Measurements from ENCODE around the gene ZSCAN10.
"Not testable (repeated sequence)": the region's sequence is repeated elsewhere in the genome, so short reads cannot be mapped to it uniquely, and the experiment has no call there.

The ZSCAN10 gene

DNA sequence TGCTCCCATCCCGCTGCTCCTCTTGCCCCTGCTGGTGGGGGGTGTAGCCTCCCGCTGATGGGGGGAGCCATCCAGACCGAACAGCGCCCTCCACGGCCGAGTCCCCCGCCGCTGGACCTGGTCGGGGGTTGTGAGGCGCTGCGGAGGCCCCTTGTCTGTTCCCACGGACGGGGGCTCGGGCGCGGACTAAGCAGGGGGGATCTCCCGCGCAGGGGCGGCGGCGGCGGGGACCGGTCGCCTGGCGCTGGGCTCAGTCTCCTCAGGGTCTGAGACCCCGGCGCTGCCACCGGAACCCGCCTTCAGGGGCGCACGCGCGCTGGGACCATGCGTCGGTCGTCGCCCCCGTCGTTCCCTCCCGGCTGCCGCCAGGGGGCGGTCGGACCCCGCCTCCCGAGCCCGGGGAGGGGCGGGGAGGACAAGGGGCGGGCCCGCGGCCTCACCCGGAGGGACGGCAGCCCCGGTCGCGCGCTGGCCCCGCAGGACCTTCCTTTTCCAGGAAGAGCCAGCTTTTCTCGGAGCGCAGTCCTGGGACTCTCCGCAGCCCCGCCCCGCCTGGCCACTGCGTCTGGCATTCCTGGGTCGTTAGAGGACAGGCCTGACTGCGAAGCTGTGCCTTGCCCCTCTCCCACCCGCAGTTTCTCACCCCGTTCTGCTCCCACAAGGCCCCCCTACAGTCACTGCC lies 39.9 kb downstream of the ZSCAN10 start:
- DNase-seq = peak; percentile 90

DNA sequence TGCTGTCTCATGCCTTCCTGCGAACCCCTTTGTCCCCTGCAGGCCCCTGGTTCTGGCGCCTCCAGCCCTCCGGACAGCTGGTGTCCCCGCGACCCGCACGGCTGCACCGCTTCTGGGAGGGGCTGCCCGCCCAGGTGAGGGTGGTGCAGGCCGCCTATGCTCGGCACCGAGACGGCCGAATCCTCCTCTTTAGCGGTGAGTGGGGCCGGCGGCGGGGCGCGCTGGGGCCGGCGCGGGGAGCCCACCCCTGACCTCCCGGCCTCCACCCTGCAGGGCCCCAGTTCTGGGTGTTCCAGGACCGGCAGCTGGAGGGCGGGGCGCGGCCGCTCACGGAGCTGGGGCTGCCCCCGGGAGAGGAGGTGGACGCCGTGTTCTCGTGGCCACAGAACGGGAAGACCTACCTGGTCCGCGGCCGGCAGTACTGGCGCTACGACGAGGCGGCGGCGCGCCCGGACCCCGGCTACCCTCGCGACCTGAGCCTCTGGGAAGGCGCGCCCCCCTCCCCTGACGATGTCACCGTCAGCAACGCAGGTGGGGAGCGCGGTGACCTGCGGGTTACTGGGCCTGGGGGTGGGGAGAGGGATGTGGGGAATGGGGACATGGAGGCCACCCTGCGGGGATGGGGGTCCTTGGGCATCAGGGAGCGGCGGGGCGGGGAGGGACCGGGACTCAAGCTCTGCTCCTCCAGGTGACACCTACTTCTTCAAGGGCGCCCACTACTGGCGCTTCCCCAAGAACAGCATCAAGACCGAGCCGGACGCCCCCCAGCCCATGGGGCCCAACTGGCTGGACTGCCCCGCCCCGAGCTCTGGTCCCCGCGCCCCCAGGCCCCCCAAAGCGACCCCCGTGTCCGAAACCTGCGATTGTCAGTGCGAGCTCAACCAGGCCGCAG lies 40.7 kb downstream of the ZSCAN10 start:
- peak; percentile 70 for DNase-seq

DNA sequence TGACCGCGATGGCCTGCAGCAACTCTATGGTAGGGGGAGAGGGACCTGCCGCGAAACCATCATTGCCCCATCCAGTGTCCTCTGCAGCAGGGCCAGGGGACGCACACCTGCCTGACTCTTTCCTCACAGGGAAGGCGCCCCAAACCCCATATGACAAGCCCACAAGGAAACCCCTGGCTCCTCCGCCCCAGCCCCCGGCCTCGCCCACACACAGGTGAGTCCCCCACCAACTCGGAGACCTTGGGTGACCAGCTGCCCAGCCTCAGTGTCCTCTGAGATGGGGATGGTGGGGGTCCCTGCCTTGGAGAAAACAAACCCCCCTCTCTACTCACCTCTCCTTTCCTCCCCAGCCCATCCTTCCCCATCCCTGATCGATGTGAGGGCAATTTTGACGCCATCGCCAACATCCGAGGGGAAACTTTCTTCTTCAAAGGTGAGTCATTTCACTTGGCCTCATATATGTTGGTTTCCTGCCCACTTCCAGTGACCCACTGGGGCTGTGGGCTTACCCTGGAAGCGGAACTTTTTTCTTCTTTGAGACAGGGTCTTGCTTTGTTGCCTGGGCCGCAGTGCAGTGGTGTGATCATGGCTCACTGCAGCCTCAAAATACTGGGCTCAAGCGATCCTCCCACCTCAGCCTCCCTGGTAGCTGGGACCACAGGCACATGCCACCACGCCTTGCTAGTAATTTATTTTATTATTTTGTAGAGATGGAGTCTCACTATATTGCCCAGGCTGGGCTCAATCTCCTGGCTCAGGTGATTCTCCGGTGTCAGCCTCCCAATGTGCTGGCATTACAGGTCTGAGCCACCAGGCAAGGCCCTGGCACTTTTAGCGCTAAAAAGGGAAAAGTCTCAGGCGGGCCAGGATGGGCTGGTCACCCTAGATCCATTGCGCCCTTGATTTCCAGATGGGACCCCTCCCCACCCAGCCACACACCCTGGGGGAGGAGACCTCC lies 41.6 kb downstream of the ZSCAN10 start:
- DNase-seq = no peak

DNA sequence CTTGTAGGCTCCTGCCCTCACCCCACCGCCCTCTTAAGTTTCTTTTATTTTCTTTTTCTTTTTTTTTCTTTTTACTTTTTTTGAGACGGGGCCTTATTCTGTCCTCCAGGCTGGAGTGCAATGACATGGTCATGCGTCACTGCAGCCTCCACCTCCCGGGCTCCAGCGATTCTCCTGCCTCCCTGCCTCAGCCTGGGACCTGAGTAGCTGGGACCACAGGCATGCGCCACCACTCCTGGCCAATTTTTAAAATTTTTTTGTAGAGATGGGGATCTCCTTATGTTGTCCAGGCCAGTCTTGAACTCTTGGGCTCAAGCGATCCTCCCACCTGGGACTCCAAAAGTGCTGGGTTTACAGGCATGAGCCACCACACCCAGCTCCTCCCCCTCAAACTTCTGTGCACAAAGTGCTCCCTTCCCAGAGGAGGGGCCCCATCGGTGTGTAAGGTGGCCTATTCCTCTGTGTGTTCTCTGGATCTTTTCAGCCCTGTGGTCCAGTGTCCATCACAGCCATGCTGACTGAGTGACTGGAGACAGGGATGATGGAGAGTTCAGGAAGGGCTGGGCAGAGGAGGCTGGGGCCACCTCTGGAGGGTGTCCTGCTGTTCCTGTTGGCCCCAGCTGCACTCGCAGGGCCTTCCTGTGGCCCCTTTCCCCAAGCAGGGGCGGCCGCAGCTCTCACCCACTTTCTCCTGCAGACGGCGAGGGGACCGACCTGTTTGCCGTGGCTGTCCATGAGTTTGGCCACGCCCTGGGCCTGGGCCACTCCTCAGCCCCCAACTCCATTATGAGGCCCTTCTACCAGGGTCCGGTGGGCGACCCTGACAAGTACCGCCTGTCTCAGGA lies 42.5 kb downstream of the ZSCAN10 start:
- no peak for DNase-seq

DNA sequence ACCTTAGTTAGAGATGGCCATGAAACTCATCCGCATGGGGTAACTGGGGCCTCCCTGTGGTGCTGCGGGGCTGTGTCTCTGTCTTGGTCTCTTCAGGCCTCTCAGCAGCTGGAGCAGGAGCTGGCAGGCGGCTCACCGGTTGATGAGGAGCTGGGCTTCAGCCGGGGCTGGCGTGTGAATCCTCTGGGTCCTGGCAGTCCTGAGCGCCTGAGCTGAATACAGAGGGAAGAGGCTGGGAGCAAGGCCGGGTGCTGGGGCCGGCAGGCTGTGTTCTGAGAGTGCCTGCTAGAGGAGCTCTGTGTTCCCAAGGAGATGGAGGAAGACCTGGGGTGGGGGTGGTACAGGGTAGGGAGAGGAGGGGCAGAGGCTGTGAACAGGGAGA lies 43.4 kb downstream of the ZSCAN10 start:
- DNase-seq = not testable (repeated sequence)

DNA sequence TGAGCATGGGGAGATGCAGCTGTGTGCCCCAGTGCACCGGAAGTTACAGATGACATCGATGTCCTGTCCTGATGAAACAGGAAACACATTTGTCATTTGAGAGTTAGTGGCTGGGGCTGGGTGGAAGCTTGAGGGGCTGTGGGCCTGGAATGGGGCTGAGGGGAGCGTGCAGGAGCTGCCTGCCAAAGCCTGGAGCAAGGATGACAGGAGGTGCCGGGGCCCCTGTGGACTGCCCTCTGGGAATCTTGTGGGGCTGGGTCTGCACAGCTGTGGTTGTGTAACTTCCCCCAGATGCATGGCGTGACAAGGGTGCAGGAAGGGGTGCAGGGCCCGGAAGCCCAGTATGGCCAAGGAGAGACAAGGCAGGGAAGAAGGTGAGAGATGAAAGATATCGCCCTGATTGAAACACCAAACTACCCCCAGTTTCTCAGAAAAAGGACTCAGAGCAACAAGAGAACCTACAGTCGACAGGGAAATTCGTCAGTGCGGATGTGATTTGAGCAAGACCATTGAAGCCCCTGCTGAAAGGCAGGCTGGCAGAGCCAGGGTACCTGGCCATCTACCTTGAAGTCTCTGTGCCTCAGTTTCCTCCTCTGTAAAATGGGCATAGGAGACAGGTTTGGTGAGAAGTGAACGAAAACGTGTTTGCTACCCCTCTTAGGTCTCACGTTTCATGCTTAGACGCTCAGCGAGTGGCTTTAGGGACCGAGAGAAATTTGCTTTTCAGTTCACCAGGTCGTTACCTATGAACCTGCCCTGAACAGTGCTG lies 43.9 kb downstream of the ZSCAN10 start:
- peak; percentile 42 for DNase-seq

DNA sequence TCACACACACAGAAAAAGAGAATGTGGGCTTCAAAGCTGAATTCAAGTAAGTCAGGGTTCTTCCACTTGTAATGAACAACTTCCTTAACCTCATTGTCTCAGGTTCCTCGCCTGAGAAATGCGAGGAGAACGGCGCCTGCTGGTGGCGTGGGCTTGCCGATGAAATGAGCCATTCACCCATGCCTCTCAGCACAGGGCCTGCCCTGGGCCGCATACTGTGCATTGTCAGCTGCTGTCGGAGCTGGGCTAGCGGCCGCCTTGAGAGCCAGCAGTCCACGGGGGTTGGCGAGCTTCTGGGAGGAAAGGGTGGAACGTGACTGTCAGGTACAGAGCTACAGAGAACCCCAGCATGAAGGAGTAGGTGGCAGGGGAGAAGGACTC lies 45.8 kb downstream of the ZSCAN10 start:
- peak; percentile 55 for DNase-seq

DNA sequence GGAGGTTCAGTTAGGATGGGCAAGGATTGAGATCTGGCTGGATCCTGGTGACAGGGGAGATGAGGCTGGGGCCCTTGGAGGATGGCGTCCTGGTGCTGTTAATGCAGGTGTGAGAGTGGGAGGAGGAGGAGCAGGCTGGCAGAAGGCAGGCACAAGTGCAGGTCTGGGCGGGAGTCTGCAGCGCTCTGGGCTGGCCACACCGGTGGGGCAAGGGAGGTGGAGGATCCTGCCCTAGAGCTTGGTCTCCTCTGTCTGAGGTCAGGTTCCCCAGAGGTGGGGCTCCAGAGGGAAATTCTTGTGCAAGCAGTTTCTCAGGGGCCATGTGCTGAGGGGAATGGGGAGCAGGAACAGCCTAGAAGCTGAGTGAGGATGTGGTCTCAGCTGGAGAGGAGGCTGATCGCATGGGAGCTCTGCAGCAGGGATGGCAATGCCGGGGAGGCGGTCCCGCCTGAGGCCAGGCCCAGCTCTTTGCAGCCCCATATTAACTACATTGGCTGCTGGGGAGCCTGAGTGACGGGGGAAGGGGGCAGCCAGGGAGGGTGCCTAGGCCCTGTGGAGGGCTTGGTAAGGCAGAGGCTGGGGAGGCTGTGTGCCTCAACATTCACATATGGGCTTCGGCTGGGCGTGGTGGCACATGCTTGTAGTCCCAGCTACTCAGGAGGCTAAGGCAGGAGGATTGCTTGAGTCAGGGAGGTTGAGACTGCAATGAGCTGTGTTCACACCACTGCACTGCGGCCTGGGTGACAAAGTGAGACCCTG lies 46.3 kb downstream of the ZSCAN10 start:
- DNase-seq = not testable (repeated sequence)

DNA sequence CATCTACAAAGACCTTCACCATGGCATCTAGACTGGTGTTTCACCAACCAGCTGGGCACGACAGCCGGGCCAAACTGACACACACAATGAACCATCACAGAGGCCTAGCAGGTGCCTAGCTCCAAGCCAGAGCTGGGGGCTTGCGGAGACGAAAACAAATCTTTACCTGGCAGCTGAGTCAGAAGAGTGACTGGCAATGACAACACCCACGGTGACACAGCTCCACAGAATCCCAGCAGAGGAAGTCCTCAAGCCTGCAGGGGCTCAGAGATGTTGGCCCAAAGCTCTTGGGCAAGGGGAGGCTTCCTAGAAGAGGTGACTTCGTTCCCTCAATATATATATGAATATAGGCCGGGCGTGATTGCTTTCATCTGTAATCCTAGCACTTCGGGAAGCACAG lies 47.6 kb downstream of the ZSCAN10 start:
- no peak for DNase-seq

DNA sequence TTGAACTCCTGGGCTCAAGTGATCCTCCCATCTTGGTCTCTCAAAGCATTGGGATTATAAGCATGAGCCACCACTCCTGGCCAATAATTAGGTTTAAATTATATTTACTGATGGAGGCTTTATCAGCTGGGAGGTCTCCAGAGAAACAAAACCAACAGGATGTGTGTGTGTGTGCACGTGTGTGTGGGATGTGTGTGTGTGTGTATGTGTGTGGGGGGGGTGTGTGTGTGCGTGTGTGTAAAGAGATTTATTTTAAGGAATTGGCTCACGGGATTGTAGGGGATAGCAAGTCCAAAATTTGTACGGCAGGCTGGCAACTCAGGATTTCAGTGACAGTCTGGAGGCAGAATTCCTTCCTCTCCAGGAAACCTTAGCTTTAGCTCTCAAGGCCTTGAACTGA lies 48.1 kb downstream of the ZSCAN10 start:
- no peak for DNase-seq

DNA sequence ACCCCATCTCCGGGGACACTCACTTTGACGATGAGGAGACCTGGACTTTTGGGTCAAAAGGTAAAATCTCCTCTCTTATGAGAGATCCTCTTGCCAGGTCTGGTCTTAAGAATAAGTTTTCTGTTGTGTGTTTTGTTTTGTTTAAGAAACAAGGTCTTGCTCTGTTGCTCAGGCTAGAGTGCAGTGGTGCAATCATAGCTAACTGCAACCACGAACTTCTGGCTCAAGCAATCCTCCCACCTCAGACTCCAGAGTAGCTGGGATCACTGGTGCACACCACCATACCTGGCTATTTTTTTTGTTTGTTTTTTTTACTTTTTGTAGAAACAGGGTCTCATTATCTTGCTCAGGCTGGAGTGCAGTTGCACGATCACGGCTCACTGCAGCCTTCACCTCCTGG lies 48.6 kb downstream of the ZSCAN10 start:
- no peak for DNase-seq

DNA sequence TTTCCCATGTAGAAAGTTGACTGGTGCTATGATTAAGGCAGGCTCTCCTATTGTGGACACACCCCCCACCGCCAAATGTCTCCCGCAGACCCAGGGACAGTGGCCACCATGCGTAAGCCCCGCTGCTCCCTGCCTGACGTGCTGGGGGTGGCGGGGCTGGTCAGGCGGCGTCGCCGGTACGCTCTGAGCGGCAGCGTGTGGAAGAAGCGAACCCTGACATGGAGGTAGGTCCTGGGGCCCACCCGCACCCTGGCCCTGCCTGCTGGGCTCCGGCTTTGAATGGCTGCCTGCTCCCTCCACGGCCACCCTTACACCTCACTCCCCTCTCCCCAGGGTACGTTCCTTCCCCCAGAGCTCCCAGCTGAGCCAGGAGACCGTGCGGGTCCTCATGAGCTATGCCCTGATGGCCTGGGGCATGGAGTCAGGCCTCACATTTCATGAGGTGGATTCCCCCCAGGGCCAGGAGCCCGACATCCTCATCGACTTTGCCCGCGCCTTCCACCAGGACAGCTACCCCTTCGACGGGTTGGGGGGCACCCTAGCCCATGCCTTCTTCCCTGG lies 49.1 kb downstream of the ZSCAN10 start:
- DNase-seq = no peak

DNA sequence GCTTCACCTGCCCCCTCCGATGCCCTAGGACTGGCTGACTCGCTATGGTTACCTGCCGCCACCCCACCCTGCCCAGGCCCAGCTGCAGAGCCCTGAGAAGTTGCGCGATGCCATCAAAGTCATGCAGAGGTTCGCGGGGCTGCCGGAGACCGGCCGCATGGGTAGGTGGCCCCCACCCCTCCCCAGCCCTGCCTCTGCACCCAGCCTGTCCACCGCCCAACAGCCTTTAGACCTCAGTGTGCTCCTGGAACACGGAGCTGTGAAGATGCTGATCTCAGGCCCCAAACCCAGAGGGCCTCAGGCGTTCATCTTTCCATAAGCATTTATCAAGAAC lies 51.7 kb downstream of the ZSCAN10 start:
- DNase-seq = no peak

DNA sequence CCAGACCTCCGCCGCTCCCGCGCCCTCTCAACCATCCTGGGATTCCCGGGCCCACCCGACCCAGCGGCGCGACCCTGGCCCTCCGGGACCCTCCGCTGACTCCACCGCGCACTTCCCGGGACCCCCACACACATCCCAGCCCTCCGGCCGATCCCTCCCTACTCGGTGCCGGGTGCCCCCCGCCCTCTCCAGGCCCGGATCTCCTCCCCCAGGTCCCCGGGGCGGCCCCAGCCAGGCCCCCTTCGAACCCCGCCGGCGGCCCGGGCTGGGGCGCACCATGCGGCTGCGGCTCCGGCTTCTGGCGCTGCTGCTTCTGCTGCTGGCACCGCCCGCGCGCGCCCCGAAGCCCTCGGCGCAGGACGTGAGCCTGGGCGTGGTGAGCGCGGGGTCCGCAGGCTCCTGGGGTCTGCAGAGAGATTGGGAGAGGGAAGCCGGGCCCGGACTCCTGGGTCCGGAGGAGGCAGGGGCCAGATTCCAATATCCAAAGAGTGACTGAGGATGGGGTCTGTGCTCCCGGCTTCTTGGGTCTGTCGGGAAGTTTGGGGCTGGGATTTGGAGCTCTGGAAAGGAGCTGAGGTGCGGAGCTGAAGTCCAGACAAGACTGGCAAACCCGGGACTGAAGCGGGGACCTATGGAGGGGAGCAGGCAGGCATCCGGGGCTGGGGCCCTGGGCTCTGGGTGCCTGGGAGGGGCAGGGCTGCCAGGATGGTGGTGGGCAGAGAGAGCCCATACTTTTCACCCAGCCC lies 52.3 kb downstream of the ZSCAN10 start:
- DNase-seq = no peak

DNA sequence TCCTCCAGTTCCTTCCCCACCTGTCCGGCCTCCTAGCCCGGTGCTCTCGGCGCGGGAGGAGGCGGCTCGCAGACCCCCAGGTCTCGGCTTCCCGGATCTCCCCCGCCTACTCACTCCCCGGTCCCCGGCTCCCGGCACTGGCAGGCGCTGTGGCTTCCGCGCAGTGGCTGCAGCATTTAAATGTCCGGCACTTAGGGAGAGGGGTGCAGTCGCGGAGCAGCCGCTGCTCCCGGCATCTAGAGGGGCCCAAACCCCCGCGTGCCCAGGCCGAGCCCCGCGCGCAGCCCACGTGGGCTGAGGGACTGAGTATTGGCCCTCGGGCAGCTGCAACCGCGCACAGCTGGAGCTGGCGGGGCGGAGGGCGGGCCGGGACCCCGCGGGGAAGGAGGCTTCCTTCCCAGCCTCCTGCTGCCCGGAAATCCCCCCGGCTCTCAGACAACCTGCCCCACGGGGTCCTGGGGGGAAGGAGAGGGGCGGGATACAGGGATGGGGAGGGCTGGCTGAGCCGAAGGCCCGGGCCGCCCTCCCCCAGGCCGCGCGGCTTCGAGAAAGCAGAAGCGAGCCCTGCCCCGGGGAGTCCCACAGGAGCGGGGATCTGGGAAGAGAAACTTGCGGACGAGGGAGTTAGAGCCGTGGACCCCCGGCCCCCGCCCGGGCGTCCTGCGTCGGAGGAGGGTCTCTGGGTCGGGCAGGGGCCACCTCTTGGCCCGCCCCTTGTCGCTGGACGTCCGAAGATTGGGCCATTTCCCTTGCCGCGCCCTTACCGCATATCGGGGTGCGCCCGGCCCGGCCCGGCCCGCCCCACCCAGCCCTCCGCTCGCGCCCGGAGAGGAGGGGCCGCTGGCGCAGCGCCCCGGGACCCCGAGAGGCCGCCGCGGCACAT lies 53.1 kb downstream of the ZSCAN10 start, which contains the start of gene MMP25:
Gene MMP25, plus strand, starts transcription at position 804 of the 883 bp plus-strand sequence. CDS start 357 bp downstream, outside the sequence.
- DNase-seq = no peak

DNA sequence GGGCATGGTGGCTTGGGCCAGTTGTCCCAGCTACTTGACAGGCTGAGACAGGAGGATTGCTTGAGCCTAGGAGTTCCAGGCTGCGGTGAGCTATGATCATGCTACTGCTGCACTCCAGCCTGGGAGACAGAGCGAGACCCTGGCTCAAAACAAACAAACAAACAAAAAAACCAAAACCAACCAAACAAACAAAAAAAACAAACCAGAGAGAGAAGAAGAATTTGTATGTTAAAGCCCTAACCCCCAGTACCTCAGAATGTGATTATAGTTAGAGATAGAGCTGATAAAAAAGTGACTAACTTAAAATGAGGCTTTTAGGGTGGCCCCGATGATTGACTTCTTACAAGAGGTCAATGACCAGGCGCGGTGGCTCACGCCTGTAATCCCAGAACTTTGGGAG lies 54.4 kb downstream of the ZSCAN10 start:
- no peak for DNase-seq

DNA sequence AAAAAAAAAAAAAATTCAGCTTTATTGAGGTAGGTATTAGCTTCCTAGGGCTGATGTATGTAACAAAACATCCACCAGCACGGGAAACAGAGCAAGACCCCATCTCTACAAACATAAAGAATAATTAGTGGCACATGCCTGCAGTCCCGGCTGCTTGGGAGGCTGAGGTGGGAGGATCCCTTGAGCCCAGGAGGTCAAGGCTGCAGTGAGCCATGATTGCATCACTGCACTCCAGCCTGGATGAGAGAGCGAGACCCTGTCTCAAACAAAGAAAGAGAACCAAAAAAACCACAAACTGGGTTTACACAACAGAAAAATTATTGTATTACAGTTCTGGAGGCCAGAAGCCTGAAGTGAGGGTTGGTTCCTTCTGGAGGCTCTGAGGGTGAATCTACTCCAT lies 56.7 kb downstream of the ZSCAN10 start:
- no peak for DNase-seq

DNA sequence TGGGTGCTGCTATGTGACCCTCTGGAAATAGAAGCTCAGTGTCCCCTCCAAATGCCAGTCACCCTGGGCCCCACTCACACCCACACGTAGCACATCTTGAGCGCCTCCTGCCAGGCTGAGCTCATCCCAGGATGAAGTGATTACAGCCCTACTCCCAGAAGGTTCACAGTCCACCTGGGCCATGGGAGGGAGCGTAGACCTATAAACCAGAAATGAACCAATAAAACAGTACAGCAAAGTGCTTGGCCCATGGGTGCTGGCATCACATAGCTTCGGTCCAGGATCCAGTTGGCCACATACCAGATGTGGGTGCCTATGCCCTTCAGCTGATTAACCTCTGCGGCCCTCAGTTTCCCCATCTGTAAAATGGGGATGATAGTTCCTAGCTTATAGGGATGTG lies 60.2 kb downstream of the ZSCAN10 start:
- no peak for DNase-seq
